K562 (cell line): ENCODE measurements around the gene LITAF. TPM values are rescaled to one million over a fixed set of nuclear protein-coding genes. Genes with fewer than 3 reads are reported as not detected.

Source experiments
- ATAC-seq: fragments of 200-7000 bp; cut with Tn5 transposase; 3 replicates; pipeline ENCODE4 v1.9.1; 2020; ENCODE audit warnings: moderate library complexity
- BruUV-seq: library from RNA; stranded (reverse); fragments of 400-500 nt; replicated peaks from 2 replicates; lab custom pipeline; 2021; lab: Mats Ljungman, UMichigan
- CTCF ChIA-PET: fragments of 300-600 bp; formaldehyde crosslinking; extraction: SDS; loops from one replicate; lab custom pipeline; 2021; ENCODE audit warnings: low intra/inter-chr PET ratio; lab: Yijun Ruan, JAX
- POLR2A ChIA-PET: fragments of 300-600, 350-650 bp; sonication (Branson Sonifier 250); formaldehyde crosslinking; extraction: SDS; loops from one replicate; lab custom pipeline; 2021; ENCODE audit warnings: antibody characterized with exemption, inconsistent platforms; lab: Yijun Ruan, JAX
- DNase-seq, 4 experiments: peaks; one replicate each; pipeline versions ENCODE4 v3.0.0 to v3.0.0-alpha.2; 2011 to 2018; ENCODE audit warnings: low spot score in 3 of 4, mixed read lengths in 3 of 4; ENCODE audit errors: extremely low read depth in 1 of 4
- FAIRE-seq: peaks from 2 replicates; lab custom pipeline; 2011; peaks lifted over from hg19 to GRCh38; lab: Jason Lieb, UNC
- H2AFZ ChIP-seq: 2 replicates; pipeline ENCODE4 v1.6.0; 2011; ENCODE audit warnings: low read depth, low read length, control low read depth, inconsistent platforms
- H3K27ac ChIP-seq: fragments of 200-600 bp; 3 replicates; pipeline ENCODE4 v1.8.0; 2011; ENCODE audit warnings: low read depth, mild to moderate bottlenecking, control low read depth, inconsistent platforms, low read length, moderate library complexity, mixed read lengths; ENCODE audit errors: extremely low read depth
- H3K27me3 ChIP-seq, 2 experiments: fragments of 300-600 bp in 1 of 2; 2 replicates in 1 of 2; 3 replicates in 1 of 2; pipeline versions ENCODE4 v1.6.0 to v1.8.0; 2011; ENCODE audit warnings: inconsistent platforms in 2 of 2, low read length in 2 of 2, mild to moderate bottlenecking in 1 of 2, mixed read lengths in 1 of 2, moderate library complexity in 1 of 2; ENCODE audit not compliant: control insufficient read depth in 2 of 2, insufficient read depth in 2 of 2
- H3K36me3 ChIP-seq: fragments of 300-600 bp; 3 replicates; pipeline ENCODE4 v1.8.0; 2011; ENCODE audit warnings: mild to moderate bottlenecking, low read length, inconsistent platforms; ENCODE audit not compliant: control insufficient read depth, insufficient read depth
- H3K4me1 ChIP-seq, 2 experiments: fragments of 200-600 bp in 1 of 2; replicated peaks in 1 of 2; 2 replicates in 1 of 2; 3 replicates in 1 of 2; pipeline versions ENCODE4 v1.5.1 to v1.8.0; 2011; ENCODE audit warnings: inconsistent platforms in 2 of 2, low read length in 2 of 2, mild to moderate bottlenecking in 1 of 2, mixed read lengths in 1 of 2, moderate library complexity in 1 of 2; ENCODE audit not compliant: control insufficient read depth in 2 of 2, insufficient read depth in 2 of 2
- H3K4me2 ChIP-seq: 2 replicates; pipeline ENCODE4 v1.6.1; 2011; ENCODE audit warnings: low read length, control low read depth, inconsistent platforms, mixed read lengths; ENCODE audit not compliant: insufficient read depth
- H3K4me3 ChIP-seq: fragments of 200-600 bp; sonication (generic), shearing (Covaris generic); 2 replicates; pipeline ENCODE4 v1.5.1; 2016; ENCODE audit warnings: control low read depth, inconsistent platforms
- H3K79me2 ChIP-seq: fragments of 200-600 bp; 3 replicates; pipeline ENCODE4 v1.8.0; 2011; ENCODE audit warnings: low read length, inconsistent platforms; ENCODE audit not compliant: control insufficient read depth, insufficient read depth
- H3K9ac ChIP-seq, 2 experiments: 2 replicates each; pipeline versions ENCODE4 v1.6.0 to v1.6.1; 2011; ENCODE audit warnings: low read depth in 2 of 2, low read length in 2 of 2, control low read depth in 1 of 2, inconsistent platforms in 1 of 2, mild to moderate bottlenecking in 1 of 2, mixed read lengths in 1 of 2; ENCODE audit not compliant: insufficient read depth in 1 of 2
- H3K9me1 ChIP-seq: one replicate; pipeline ENCODE4 v1.6.0; 2011; ENCODE audit warnings: inconsistent platforms, mild to moderate bottlenecking, low read length, moderate library complexity; ENCODE audit not compliant: control insufficient read depth, insufficient read depth
- H3K9me3 ChIP-seq: replicated peaks from 2 replicates; pipeline ENCODE4 v1.5.1; 2011; ENCODE audit warnings: low read depth, low read length, inconsistent platforms; ENCODE audit not compliant: control insufficient read depth, insufficient read depth
- H4K20me1 ChIP-seq: replicated peaks from 2 replicates; pipeline ENCODE4 v1.6.1; 2011; ENCODE audit warnings: low read length, inconsistent platforms, mixed read lengths; ENCODE audit not compliant: control insufficient read depth, insufficient read depth
- CLOCK ChIP-seq: fragments of 250-450 bp; sonication (Bioruptor Pico); IDR thresholded peaks from 2 replicates; pipeline ENCODE4 v1.4.0; 2020; ENCODE audit warnings: mild to moderate bottlenecking, moderate library complexity, borderline replicate concordance
- MBD1 ChIP-seq: fragments of 250-450 bp; sonication (Bioruptor Pico); IDR thresholded peaks from 2 replicates; pipeline ENCODE4 v1.8.0; 2022; ENCODE audit warnings: inconsistent platforms
- ZBTB17 ChIP-seq: fragments of 450-650 bp; formaldehyde crosslinking; IDR thresholded peaks from 2 replicates; pipeline ENCODE4 v1.4.0; 2020; ENCODE audit warnings: mild to moderate bottlenecking
- WGBS: fragments of 100-300 bp; shearing (Covaris generic); methylation state at CpG from one replicate; pipeline ENCODE4 v1.1.6; 2016; ENCODE audit warnings: low coverage, mixed read lengths; ENCODE audit not compliant: insufficient coverage; ENCODE audit errors: missing lambda C conversion rate; 5-methylcytosine and 5-hydroxymethylcytosine counted together
- in situ Hi-C: fragments of 300-500 bp; cut with MboI; formaldehyde crosslinking; loops from 4 replicates; pipeline ENCODE4 v1.15.0; 2018; ENCODE audit warnings: inconsistent platforms, mixed read lengths
- intact Hi-C: fragments of 100-400 bp; cut with micrococcal nuclease; formaldehyde crosslinking; loops from 2 replicates; pipeline ENCODE4 v1.14.2; 2022
- polyA plus RNA-seq, 8 experiments: library from polyadenylated mRNA; depleted of rRNA in 4 of 8; stranded (reverse) in 5 of 8; unstranded in 3 of 8; fragments of >200 nt; fragmentation: Nextera tagmentation in 2 of 8; fragmentation: Illumina TruSeq in 1 of 8; extraction: Ambion mirVana in 2 of 8; extraction: Trizol in 1 of 8; gene quantifications; 2 replicates each; pipeline versions ENCODE4 v1.2.1 to v1.2.3, GENCODE V29; 2011 to 2014; ENCODE audit warnings: inconsistent platforms in 1 of 8, missing spikeins in 1 of 8
- total RNA-seq, 7 experiments: library from RNA; depleted of rRNA in 6 of 7; stranded (reverse); fragments of >200 nt in 6 of 7; fragmentation: Illumina TruSeq in 2 of 7; extraction: Trizol in 2 of 7; gene quantifications; 2 replicates each; pipeline versions ENCODE4 v1.2.1 to v1.2.3, GENCODE V29; 2011 to 2021; ENCODE audit warnings: low replicate concordance in 1 of 7
- TF ChIP-seq, protein P1 (sequence below): fragments of 450-650 bp; IDR thresholded peaks from 2 replicates; pipeline ENCODE4 v1.6.1; 2017; ENCODE audit warnings: antibody characterized with exemption, mild to moderate bottlenecking
- TF ChIP-seq, protein P2 (sequence below): sonication (generic); IDR thresholded peaks from 2 replicates; pipeline ENCODE4 v1.6.1; 2016
- TF ChIP-seq, protein P3 (sequence below): fragments of 250-450 bp; sonication (Bioruptor Pico); IDR thresholded peaks from 2 replicates; pipeline ENCODE4 v1.5.0; 2022; ENCODE audit warnings: mild to moderate bottlenecking

Gene LITAF
- total and polyA plus RNA-seq, 9 of the 15 experiments (the other 6 are each of a cell fraction or from before 2014, with no cell fraction given), result 4.1 to 17.8 (median 11.9) TPM

- TF ChIP-seq, protein P1, sequence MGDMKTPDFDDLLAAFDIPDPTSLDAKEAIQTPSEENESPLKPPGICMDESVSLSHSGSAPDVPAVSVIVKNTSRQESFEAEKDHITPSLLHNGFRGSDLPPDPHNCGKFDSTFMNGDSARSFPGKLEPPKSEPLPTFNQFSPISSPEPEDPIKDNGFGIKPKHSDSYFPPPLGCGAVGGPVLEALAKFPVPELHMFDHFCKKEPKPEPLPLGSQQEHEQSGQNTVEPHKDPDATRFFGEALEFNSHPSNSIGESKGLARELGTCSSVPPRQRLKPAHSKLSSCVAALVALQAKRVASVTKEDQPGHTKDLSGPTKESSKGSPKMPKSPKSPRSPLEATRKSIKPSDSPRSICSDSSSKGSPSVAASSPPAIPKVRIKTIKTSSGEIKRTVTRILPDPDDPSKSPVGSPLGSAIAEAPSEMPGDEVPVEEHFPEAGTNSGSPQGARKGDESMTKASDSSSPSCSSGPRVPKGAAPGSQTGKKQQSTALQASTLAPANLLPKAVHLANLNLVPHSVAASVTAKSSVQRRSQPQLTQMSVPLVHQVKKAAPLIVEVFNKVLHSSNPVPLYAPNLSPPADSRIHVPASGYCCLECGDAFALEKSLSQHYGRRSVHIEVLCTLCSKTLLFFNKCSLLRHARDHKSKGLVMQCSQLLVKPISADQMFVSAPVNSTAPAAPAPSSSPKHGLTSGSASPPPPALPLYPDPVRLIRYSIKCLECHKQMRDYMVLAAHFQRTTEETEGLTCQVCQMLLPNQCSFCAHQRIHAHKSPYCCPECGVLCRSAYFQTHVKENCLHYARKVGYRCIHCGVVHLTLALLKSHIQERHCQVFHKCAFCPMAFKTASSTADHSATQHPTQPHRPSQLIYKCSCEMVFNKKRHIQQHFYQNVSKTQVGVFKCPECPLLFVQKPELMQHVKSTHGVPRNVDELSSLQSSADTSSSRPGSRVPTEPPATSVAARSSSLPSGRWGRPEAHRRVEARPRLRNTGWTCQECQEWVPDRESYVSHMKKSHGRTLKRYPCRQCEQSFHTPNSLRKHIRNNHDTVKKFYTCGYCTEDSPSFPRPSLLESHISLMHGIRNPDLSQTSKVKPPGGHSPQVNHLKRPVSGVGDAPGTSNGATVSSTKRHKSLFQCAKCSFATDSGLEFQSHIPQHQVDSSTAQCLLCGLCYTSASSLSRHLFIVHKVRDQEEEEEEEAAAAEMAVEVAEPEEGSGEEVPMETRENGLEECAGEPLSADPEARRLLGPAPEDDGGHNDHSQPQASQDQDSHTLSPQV, result no peak
Measured at GRCh38 chr16:11627292-11627663, 40.6 kb upstream of the LITAF start (continued).

- peaks cover 15 to 26% of the 10 kb centered on the region in 2 experiments for H3K4me1 ChIP-seq
- CTCF ChIA-PET, result no interaction called here
- TF ChIP-seq ZBTB17 (CRISPR knock-in tag) (no peak), CLOCK (no peak), MBD1 (no peak)
- TF ChIP-seq, protein P2, sequence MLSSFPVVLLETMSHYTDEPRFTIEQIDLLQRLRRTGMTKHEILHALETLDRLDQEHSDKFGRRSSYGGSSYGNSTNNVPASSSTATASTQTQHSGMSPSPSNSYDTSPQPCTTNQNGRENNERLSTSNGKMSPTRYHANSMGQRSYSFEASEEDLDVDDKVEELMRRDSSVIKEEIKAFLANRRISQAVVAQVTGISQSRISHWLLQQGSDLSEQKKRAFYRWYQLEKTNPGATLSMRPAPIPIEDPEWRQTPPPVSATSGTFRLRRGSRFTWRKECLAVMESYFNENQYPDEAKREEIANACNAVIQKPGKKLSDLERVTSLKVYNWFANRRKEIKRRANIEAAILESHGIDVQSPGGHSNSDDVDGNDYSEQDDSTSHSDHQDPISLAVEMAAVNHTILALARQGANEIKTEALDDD, result no peak
- TF ChIP-seq, protein P3, sequence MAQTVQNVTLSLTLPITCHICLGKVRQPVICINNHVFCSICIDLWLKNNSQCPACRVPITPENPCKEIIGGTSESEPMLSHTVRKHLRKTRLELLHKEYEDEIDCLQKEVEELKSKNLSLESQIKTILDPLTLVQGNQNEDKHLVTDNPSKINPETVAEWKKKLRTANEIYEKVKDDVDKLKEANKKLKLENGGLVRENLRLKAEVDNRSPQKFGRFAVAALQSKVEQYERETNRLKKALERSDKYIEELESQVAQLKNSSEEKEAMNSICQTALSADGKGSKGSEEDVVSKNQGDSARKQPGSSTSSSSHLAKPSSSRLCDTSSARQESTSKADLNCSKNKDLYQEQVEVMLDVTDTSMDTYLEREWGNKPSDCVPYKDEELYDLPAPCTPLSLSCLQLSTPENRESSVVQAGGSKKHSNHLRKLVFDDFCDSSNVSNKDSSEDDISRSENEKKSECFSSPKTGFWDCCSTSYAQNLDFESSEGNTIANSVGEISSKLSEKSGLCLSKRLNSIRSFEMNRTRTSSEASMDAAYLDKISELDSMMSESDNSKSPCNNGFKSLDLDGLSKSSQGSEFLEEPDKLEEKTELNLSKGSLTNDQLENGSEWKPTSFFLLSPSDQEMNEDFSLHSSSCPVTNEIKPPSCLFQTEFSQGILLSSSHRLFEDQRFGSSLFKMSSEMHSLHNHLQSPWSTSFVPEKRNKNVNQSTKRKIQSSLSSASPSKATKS (CRISPR knock-in tag), result no peak
Measured at GRCh38 chr16:11626657-11627291, 40.1 kb upstream of the LITAF start.

More at GRCh38 chr16:11626657-11627291, 40.1 kb upstream of the LITAF start:
- FAIRE-seq (no peak), ATAC-seq (peak; percentile 25), DNase-seq (no peak)
- no peaks in the 10 kb centered on the region for H3K9me1 ChIP-seq
- in situ Hi-C loops, result no loop called here
- peak overlapping the region in 1 of 2 experiments; percentile 14; a peak in 1 of 4 replicates for H3K9ac ChIP-seq
- H3K27ac ChIP-seq, result no peak overlapping the region; the same call in 2 of the 3 replicates
- POLR2A ChIA-PET, result interaction anchor here (0.6 to 1.6 kb wide), 4 partner anchors 10 to 224 kb away, joined by 3 to 8 read pairs (median 3); no protein-coding TSS in a partner anchor
- no TSS peak for BruUV-seq
- WGBS, result 85% methylated on average over 15 of the region's 16 CpGs
- peaks cover 0 to 9% of the 10 kb centered on the region in 2 experiments; a peak in 2 of 5 replicates for H3K27me3 ChIP-seq
- no peak overlapping the region for H2AFZ ChIP-seq
- no peaks in the 10 kb centered on the region for H4K20me1 ChIP-seq
- no peak overlapping the region for H3K4me2 ChIP-seq
- no peaks in the 10 kb centered on the region for H3K36me3 ChIP-seq
- H3K9me3 ChIP-seq, result no peaks in the 10 kb centered on the region
- H3K79me2 ChIP-seq, result no peaks in the 10 kb centered on the region
- no peak overlapping the region for H3K4me3 ChIP-seq
- intact Hi-C loops, result no loop called here
